ENCODE results near the gene GPC4.

GRCh38 chrX:133370696-133371275, 44.5 kb downstream of the GPC4 start:
- TF ChIP-seq CTCF (IDR thresholded peaks at IDR 0.05) = no peak
- TF ChIP-seq POLR2A (IDR thresholded peaks at IDR 0.05) = no peak

All from thyroid gland (tissue), 4 donors.